H1 (cell line): ENCODE results near the gene NELL1. TPM values are rescaled to one million over a fixed set of nuclear protein-coding genes. Genes with fewer than 3 reads are reported as not detected.

ENCODE experiments used
- CTCF ChIA-PET: fragments of 300-600 bp; sonication (Branson Sonifier 250); formaldehyde crosslinking; loops from one replicate; lab custom pipeline; 2021; ENCODE audit not compliant: partially characterized antibody; lab: Charles Lee
- POLR2A ChIA-PET: fragments of 300-600 bp; sonication (Branson Sonifier 250); formaldehyde crosslinking; loops from one replicate; lab custom pipeline; 2021; ENCODE audit warnings: inconsistent platforms; ENCODE audit not compliant: partially characterized antibody; lab: Charles Lee
- DNase-seq, 2 experiments: peaks; one replicate each; pipeline versions ENCODE4 v3.0.0 to v3.0.0-alpha.2; 2010 to 2022; ENCODE audit warnings: low spot score in 2 of 2, low read depth in 1 of 2, mixed read lengths in 1 of 2
- FAIRE-seq: peaks from 2 replicates; lab custom pipeline; 2011; peaks lifted over from hg19 to GRCh38; lab: Jason Lieb, UNC
- H2AFZ ChIP-seq: 2 replicates; pipeline ENCODE4 v1.8.1; 2012; ENCODE audit warnings: low read length, inconsistent platforms
- H2AK5ac ChIP-seq: 2 replicates; pipeline ENCODE4 v1.6.1; 2013; ENCODE audit warnings: low read depth, low read length
- H2BK120ac ChIP-seq: replicated peaks from 2 replicates; pipeline ENCODE3; 2013; ENCODE audit warnings: low read depth, low read length, inconsistent platforms
- H2BK12ac ChIP-seq: 2 replicates; pipeline ENCODE4 v1.6.1; 2013; ENCODE audit warnings: low read depth, low read length
- H2BK15ac ChIP-seq: 2 replicates; pipeline ENCODE4 v1.6.1; 2013; ENCODE audit warnings: low read length
- H2BK20ac ChIP-seq: 2 replicates; pipeline ENCODE4 v1.6.1; 2013; ENCODE audit warnings: low read length
- H2BK5ac ChIP-seq: 2 replicates; pipeline ENCODE4 v1.6.1; 2013; ENCODE audit warnings: low read depth, low read length
- H3K14ac ChIP-seq: 2 replicates; pipeline ENCODE4 v1.6.1; 2013; ENCODE audit warnings: inconsistent platforms; ENCODE audit not compliant: insufficient read length
- H3K18ac ChIP-seq: 2 replicates; pipeline ENCODE4 v1.6.1; 2013; ENCODE audit warnings: low read length; ENCODE audit errors: extremely low read depth
- H3K23ac ChIP-seq: 2 replicates; pipeline ENCODE4 v1.6.1; 2013; ENCODE audit warnings: inconsistent platforms; ENCODE audit not compliant: insufficient read length
- H3K23me2 ChIP-seq: 2 replicates; pipeline ENCODE4 v1.6.1; 2013; ENCODE audit warnings: low read depth, low read length
- H3K27ac ChIP-seq: 2 replicates; pipeline ENCODE4 v1.6.1; 2011; ENCODE audit warnings: low read depth, low read length, inconsistent platforms
- H3K27me3 ChIP-seq, 4 experiments: replicated peaks in 1 of 4; 1 replicate in 1 of 4; 2 replicates in 3 of 4; pipeline versions ENCODE4 v1.6.1 to v1.8.1; 2011 to 2013; ENCODE audit warnings: low read length in 3 of 4, mild to moderate bottlenecking in 3 of 4, inconsistent platforms in 2 of 4, mixed read lengths in 2 of 4, moderate library complexity in 1 of 4; ENCODE audit not compliant: control insufficient read depth in 3 of 4, insufficient read depth in 3 of 4; ENCODE audit errors: extremely low read depth in 1 of 4
- H3K36me3 ChIP-seq, 4 experiments: 2 replicates each; pipeline versions ENCODE4 v1.6.1 to v1.8.1; 2011 to 2013; ENCODE audit warnings: mild to moderate bottlenecking in 4 of 4, low read length in 3 of 4, moderate library complexity in 2 of 4, control low read depth in 1 of 4, inconsistent platforms in 1 of 4; ENCODE audit not compliant: insufficient read depth in 4 of 4, control insufficient read depth in 2 of 4
- H3K4ac ChIP-seq: replicated peaks from 2 replicates; pipeline ENCODE3; 2013; ENCODE audit warnings: low read length, low read depth, mixed read lengths, inconsistent platforms; ENCODE audit not compliant: insufficient read length
- H3K4me1 ChIP-seq, 4 experiments: replicated peaks in 1 of 4; 1 replicate in 1 of 4; 2 replicates in 3 of 4; pipeline versions ENCODE4 v1.6.1 to v1.8.1; 2011 to 2013; ENCODE audit warnings: low read length in 3 of 4, inconsistent platforms in 2 of 4, mixed read lengths in 1 of 4; ENCODE audit not compliant: insufficient read depth in 4 of 4, control insufficient read depth in 3 of 4
- H3K4me2 ChIP-seq, 2 experiments: 2 replicates each; pipeline versions ENCODE4 v1.6.1 to v1.8.1; 2011 to 2013; ENCODE audit warnings: low read depth in 2 of 2, low read length in 2 of 2, control low read depth in 1 of 2, inconsistent platforms in 1 of 2, mild to moderate bottlenecking in 1 of 2; ENCODE audit not compliant: insufficient read depth in 1 of 2
- H3K4me3 ChIP-seq, 4 experiments: fragments of 200-600, 300-600 bp in 1 of 4; sonication (generic), shearing (Covaris generic), sonication (Bioruptor Twin) in 1 of 4; 2 replicates each; pipeline versions ENCODE4 v1.5.1 to v1.8.1; 2011 to 2016; ENCODE audit warnings: low read length in 4 of 4, low read depth in 3 of 4, control low read depth in 2 of 4, inconsistent platforms in 2 of 4, mild to moderate bottlenecking in 2 of 4, mixed read lengths in 1 of 4, moderate library complexity in 1 of 4; ENCODE audit not compliant: insufficient read depth in 2 of 4; ENCODE audit errors: extremely low read depth in 1 of 4
- H3K56ac ChIP-seq: replicated peaks from 2 replicates; pipeline ENCODE3; 2013; ENCODE audit warnings: low read depth, mild to moderate bottlenecking, mixed read lengths, low read length, inconsistent platforms; ENCODE audit not compliant: insufficient read length
- H3K79me1 ChIP-seq: 2 replicates; pipeline ENCODE4 v1.6.1; 2013; ENCODE audit warnings: low read depth, low read length, control low read depth
- H3K79me2 ChIP-seq, 2 experiments: 2 replicates each; pipeline versions ENCODE4 v1.6.1 to v1.8.1; 2012 to 2013; ENCODE audit warnings: low read length in 2 of 2, mild to moderate bottlenecking in 2 of 2, inconsistent platforms in 1 of 2; ENCODE audit not compliant: insufficient read depth in 2 of 2, control insufficient read depth in 1 of 2
- H3K9ac ChIP-seq, 4 experiments: replicated peaks in 1 of 4; 1 replicate in 1 of 4; 2 replicates in 3 of 4; pipeline versions ENCODE4 v1.6.1 to v1.8.1; 2011 to 2013; ENCODE audit warnings: low read depth in 3 of 4, low read length in 3 of 4, control low read depth in 2 of 4, mild to moderate bottlenecking in 2 of 4, moderate library complexity in 2 of 4, inconsistent platforms in 1 of 4; ENCODE audit errors: extremely low read depth in 1 of 4
- H3K9me3 ChIP-seq, 2 experiments: 2 replicates each; pipeline versions ENCODE4 v1.6.1 to v1.8.1; 2012 to 2013; ENCODE audit warnings: mild to moderate bottlenecking in 2 of 2, moderate library complexity in 2 of 2, control low read depth in 1 of 2, inconsistent platforms in 1 of 2, low read depth in 1 of 2, low read length in 1 of 2, mixed read lengths in 1 of 2; ENCODE audit not compliant: insufficient read depth in 2 of 2
- H4K20me1 ChIP-seq, 2 experiments: replicated peaks in 1 of 2; 2 replicates each; pipeline versions ENCODE3 to v1.8.1; 2011 to 2013; ENCODE audit warnings: inconsistent platforms in 2 of 2, low read length in 2 of 2, mild to moderate bottlenecking in 1 of 2; ENCODE audit not compliant: insufficient read depth in 2 of 2, control insufficient read depth in 1 of 2
- H4K5ac ChIP-seq: 2 replicates; pipeline ENCODE4 v1.6.1; 2013; ENCODE audit warnings: low read length, low read depth, mixed read lengths, inconsistent platforms; ENCODE audit not compliant: insufficient read length
- H4K8ac ChIP-seq: 2 replicates; pipeline ENCODE4 v1.8.0; 2013; ENCODE audit warnings: mild to moderate bottlenecking, moderate library complexity, low read length, inconsistent platforms; ENCODE audit not compliant: insufficient read depth; ENCODE audit errors: extremely low read depth
- H4K91ac ChIP-seq: replicated peaks from 2 replicates; pipeline ENCODE3; 2013; ENCODE audit warnings: low read length, mixed read lengths, inconsistent platforms; ENCODE audit not compliant: insufficient read length
- BCL11A ChIP-seq, 2 experiments: IDR thresholded peaks; one replicate each; pipeline ENCODE4 v1.6.1; 2011; ENCODE audit warnings: low read depth in 2 of 2, low read length in 2 of 2, mild to moderate bottlenecking in 2 of 2
- CBX8 ChIP-seq: fragments of 300-800, 300-1000 bp; sonication (generic); IDR thresholded peaks from 2 replicates; pipeline ENCODE4 v1.7.1; 2016; ENCODE audit warnings: low read depth, low read length, borderline replicate concordance
- CREB1 ChIP-seq: IDR thresholded peaks from 2 replicates; pipeline ENCODE4 v1.6.1; 2012; ENCODE audit warnings: inconsistent platforms
- EZH2 ChIP-seq: fragments of 200-600 bp; sonication (generic); IDR thresholded peaks from 2 replicates; pipeline ENCODE4 v1.7.1; 2012; ENCODE audit warnings: low read depth, mild to moderate bottlenecking, moderate library complexity, low read length, inconsistent platforms; ENCODE audit not compliant: severe bottlenecking
- FOSL1 ChIP-seq: IDR thresholded peaks from 2 replicates; pipeline ENCODE4 v1.6.1; 2011; ENCODE audit warnings: mild to moderate bottlenecking, low read depth, low read length, moderate library complexity; ENCODE audit not compliant: insufficient read depth
- PHF8 ChIP-seq: fragments of 200-600 bp; sonication (generic); conservative IDR thresholded peaks from 2 replicates; pipeline ENCODE4 v1.7.1; 2012; ENCODE audit warnings: low read depth, mild to moderate bottlenecking, inconsistent platforms, low read length, moderate library complexity
- TEAD4 ChIP-seq: IDR thresholded peaks from 2 replicates; pipeline ENCODE4 v1.6.1; 2012; ENCODE audit warnings: low read depth, low read length, inconsistent platforms, mixed read lengths
- WGBS, 2 experiments: shearing (Covaris generic) in 1 of 2; methylation state at CpG; one replicate each; pipeline versions ENCODE4 v1.1.6 to v1.1.7; 2013 to 2015; ENCODE audit warnings: low lambda C conversion rate in 2 of 2, mixed read lengths in 2 of 2, inconsistent platforms in 1 of 2, low coverage in 1 of 2, missing lambda C conversion rate in 1 of 2; ENCODE audit not compliant: insufficient replicate concordance in 2 of 2, insufficient coverage in 1 of 2, insufficient read length in 1 of 2; ENCODE audit errors: extremely low coverage in 1 of 2, missing lambda C conversion rate in 1 of 2; 5-methylcytosine and 5-hydroxymethylcytosine counted together
- polyA plus RNA-seq, 7 experiments: library from polyadenylated mRNA; depleted of rRNA in 3 of 7; stranded (reverse) in 5 of 7; unstranded in 2 of 7; fragments of >200 nt in 5 of 7; fragments of 200-250 nt in 2 of 7; gene quantifications; 1 replicate in 5 of 7; 2 replicates in 1 of 7; 4 replicates in 1 of 7; pipeline versions ENCODE4 v1.2.1 to v1.2.3, GENCODE V29; 2011 to 2013; ENCODE audit warnings: missing spikeins in 2 of 7, mixed read lengths in 2 of 7
- total RNA-seq: library from RNA; stranded (reverse); fragmentation: NEBNext Ultra II Directional; extraction: Animal tissue kit (Norgen Biotek cat#: 25700); gene quantifications from 2 replicates; pipeline ENCODE4 v1.2.1, GENCODE V29; 2021

NELL1 gene
- total and polyA plus RNA-seq, 2 of the 8 experiments (the other 6 are each of a cell fraction or from before 2014, with no cell fraction given) = 0.21 TPM; not detected in 1

DNA sequence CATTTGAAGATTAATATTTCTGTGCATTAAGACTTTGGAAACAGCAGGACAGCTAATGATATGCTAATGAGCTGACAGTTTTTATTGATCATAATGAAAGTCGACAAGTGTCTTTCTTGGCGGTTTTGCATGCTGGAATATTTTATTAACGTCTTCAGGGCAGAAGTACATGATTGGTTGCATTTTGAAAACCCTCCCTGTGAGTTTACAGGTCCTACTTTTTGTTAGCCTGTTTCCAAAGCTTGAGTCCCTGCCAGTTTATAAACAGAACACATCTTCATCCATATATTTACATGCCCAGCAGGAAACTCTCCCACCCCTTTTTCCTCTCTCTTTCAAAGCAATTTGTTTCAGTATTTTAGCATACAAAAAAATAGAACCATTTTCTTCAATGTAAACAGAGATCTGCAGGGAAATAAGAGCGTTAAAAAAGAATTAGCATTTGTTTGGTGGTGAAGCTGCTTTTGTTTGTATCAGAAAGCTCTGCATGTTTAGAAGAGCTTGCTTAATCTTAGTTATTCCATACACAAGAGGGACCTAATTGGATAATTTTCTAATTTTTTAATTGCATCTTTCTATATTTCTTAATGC, 243.6 kb downstream of the NELL1 start:
- H3K4ac ChIP-seq = no peak overlapping the region
- H3K14ac ChIP-seq = no peak overlapping the region
- H2BK5ac ChIP-seq = no peak overlapping the region
- H2AK5ac ChIP-seq = no peak overlapping the region
- H2BK20ac ChIP-seq = no peak overlapping the region
- no peaks in the 10 kb centered on the region for H4K20me1 ChIP-seq
- no peak overlapping the region for H2AFZ ChIP-seq
- H3K4me1 ChIP-seq = peaks cover 0 to 16% (median 6%) of the 10 kb centered on the region in 4 experiments; a peak in 4 of 7 replicates
- peak overlapping the region; percentile 31 to 47; a peak in 3 of 4 replicates for H3K4me2 ChIP-seq
- H2BK12ac ChIP-seq = no peak overlapping the region
- no peak for TF ChIP-seq CBX8
- TF ChIP-seq FOSL1 = no peak
- TF ChIP-seq PHF8 = no peak
- no peak for TF ChIP-seq EZH2
- no peak for TF ChIP-seq TEAD4
- TF ChIP-seq CREB1 = no peak
- no peak for TF ChIP-seq BCL11A (IDR thresholded peaks at IDR 0.05; ENCODE audit: low read depth in 2 of 2, low read length in 2 of 2)
- H2BK120ac ChIP-seq = no peak overlapping the region
- no peak overlapping the region for H3K56ac ChIP-seq
- peak overlapping the region in 1 of 4 experiments; percentile 37; a peak in 1 of 8 replicates for H3K4me3 ChIP-seq
- no peaks in the 10 kb centered on the region for H3K79me2 ChIP-seq
- H3K27me3 ChIP-seq = no peaks in the 10 kb centered on the region
- H3K36me3 ChIP-seq = no peaks in the 10 kb centered on the region
- H3K23me2 ChIP-seq = no peaks in the 10 kb centered on the region
- no peak overlapping the region for H4K8ac ChIP-seq
- FAIRE-seq (no peak), DNase-seq (no peak)
- peak overlapping the region; percentile 86 for H4K5ac ChIP-seq
- WGBS, 2 experiments = 11% methylated on average over 4 of the region's 4 CpGs; no CpG with 5 or more reads in 1 of the 2 experiments
- H3K9me3 ChIP-seq = no peaks in the 10 kb centered on the region
- H3K23ac ChIP-seq = no peak overlapping the region
- no peak overlapping the region for H3K18ac ChIP-seq
- H3K79me1 ChIP-seq = no peaks in the 10 kb centered on the region
- ChIA-PET POLR2A (interaction anchor here (1.1 kb wide), 1 partner anchor 38 kb away, joined by 3 read pairs; no protein-coding TSS in a partner anchor), CTCF (interaction anchor here (0.6 to 3.0 kb wide), 8 partner anchors 8 to 747 kb away, joined by 3 to 15 read pairs (median 4); no protein-coding TSS in a partner anchor)
- H2BK15ac ChIP-seq = no peak overlapping the region
- H3K27ac ChIP-seq = no peak overlapping the region
- no peak overlapping the region for H3K9ac ChIP-seq
- no peak overlapping the region for H4K91ac ChIP-seq
